ENCODE results near the gene CACNA2D1.

The CACNA2D1 gene

DNA sequence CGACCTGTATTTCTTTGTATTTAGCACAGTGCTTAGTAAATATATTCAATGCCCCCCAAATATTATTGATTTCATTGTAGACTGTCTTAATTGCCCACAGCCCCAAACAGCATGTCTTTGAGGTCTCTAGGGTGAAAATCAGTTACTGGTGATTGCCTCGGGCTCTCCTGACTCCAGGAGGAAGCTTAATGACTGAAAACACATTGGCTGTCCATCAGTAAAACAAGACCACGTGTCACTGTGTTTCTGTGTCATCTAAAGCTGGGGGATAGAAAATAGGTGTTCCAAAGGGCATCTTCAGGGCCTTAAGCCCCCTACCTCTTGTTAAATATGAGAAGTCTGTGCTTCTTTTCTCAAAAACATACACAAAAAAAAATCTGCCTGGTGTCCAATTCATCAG lies 67.9 kb downstream of the CACNA2D1 start:
- TF ChIP-seq, protein P1, sequence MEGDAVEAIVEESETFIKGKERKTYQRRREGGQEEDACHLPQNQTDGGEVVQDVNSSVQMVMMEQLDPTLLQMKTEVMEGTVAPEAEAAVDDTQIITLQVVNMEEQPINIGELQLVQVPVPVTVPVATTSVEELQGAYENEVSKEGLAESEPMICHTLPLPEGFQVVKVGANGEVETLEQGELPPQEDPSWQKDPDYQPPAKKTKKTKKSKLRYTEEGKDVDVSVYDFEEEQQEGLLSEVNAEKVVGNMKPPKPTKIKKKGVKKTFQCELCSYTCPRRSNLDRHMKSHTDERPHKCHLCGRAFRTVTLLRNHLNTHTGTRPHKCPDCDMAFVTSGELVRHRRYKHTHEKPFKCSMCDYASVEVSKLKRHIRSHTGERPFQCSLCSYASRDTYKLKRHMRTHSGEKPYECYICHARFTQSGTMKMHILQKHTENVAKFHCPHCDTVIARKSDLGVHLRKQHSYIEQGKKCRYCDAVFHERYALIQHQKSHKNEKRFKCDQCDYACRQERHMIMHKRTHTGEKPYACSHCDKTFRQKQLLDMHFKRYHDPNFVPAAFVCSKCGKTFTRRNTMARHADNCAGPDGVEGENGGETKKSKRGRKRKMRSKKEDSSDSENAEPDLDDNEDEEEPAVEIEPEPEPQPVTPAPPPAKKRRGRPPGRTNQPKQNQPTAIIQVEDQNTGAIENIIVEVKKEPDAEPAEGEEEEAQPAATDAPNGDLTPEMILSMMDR (IDR thresholded peaks at IDR 0.05; ENCODE audit: low read depth, low read length, missing control alignments): no peak
- no peak overlapping the region for H3K4me3 ChIP-seq (replicated peaks; ENCODE audit: low read depth, low read length)
- no peak for DNase-seq (ENCODE audit: extremely low read depth, low read depth)

DNA sequence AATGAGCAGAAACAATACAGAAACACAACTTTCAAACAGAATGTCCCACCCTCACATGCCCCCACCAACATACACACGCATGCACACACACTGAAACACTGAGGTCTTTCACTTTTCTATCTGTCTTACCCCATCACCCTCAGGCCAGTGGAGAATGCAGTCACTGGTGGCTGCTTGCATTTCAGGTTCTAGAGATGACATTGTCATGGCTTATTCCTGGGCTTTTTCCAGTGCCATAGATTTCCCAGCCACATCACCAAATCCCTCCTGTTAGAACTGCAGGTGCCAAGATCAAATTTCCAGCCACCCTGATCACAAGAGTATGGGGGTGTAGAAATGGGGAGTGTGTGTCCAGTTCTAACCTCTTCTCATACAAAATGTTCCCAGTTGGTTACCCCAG lies 68.4 kb downstream of the CACNA2D1 start:
- TF ChIP-seq, protein P1 (IDR thresholded peaks at IDR 0.05; ENCODE audit: low read depth, low read length, missing control alignments): no peak
- H3K4me3 ChIP-seq (replicated peaks; ENCODE audit: low read depth, low read length): no peak overlapping the region
- DNase-seq (ENCODE audit: extremely low read depth, low read depth): no peak

DNA sequence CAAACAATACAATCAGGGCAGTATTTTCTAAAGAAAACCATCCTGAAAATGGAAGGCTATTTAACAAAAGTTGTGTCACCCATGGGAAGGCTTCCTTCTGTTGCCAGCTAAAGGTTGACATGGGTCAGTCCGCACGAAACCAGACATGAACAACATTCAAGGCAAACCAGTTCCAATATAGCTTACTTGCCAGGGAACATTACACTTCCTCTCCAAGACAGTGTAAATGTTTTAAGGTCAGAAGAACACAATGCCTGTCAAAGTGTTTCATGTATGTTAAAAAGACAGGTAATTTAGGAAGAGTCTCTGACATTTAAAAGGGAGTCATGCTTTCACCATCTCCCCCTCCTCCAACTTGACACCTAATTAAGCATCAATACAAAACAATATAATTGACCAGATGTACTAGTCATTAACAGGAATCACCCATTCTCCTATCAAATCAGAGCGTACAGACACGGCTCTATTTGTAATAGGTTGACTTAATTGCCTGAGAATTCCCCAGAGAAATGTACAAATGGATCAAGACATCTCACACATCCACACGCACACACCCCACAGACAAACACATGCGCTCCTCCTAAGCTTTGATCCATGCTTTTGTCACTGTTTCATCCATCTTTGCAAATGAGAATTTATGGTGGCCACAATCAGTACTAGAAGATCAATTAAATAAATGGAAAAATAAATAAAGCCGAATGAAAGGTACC lies 69.5 kb downstream of the CACNA2D1 start:
- no peak for DNase-seq (ENCODE audit: extremely low read depth, low read depth)
- H3K4me3 ChIP-seq (replicated peaks; ENCODE audit: low read depth, low read length): no peak overlapping the region
- TF ChIP-seq, protein P1 (IDR thresholded peaks at IDR 0.05; ENCODE audit: low read depth, low read length, missing control alignments): no peak

- no peak overlapping the region for H3K4me3 ChIP-seq (replicated peaks; ENCODE audit: low read depth, low read length)
- no peak for DNase-seq (ENCODE audit: extremely low read depth, low read depth)
- TF ChIP-seq, protein P1 (IDR thresholded peaks at IDR 0.05; ENCODE audit: low read depth, low read length, missing control alignments): no peak
These were observed 78.9 kb downstream of the CACNA2D1 start for GRCh38 chr7:82364671-82365070.

- TF ChIP-seq, protein P1 (IDR thresholded peaks at IDR 0.05; ENCODE audit: low read depth, low read length, missing control alignments): no peak
- H3K4me3 ChIP-seq (replicated peaks; ENCODE audit: low read depth, low read length): no peak overlapping the region
- DNase-seq (ENCODE audit: extremely low read depth, low read depth): no peak
These were observed 79.5 kb downstream of the CACNA2D1 start for GRCh38 chr7:82364048-82364447.

DNA sequence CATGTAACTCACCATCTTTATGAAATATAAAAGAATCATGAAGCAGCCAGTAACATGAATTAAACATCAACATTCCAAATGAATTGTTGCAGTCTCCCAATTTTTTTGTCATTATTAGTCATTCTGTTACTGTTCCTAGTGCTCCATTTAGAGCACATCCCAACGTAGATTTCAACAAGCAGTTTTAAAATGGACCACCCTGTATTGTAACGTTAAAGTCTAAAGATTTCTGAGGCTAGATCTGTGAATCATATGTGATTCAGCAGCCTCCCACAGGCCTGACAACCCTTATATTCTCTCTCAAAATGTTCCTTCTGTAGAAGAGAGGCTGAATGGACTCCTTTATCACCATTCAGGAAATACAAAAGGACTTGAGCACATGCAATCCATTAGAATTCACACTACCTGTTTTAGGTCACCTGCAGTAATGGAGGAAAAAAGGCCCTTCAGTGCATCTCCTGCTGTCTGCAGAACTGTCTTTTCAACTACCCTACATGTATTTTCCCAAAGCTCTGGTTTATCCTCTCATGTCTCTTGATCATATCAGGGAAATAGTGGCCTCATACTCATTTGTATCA lies 81.4 kb downstream of the CACNA2D1 start:
- no peak for DNase-seq (ENCODE audit: extremely low read depth, low read depth)
- TF ChIP-seq, protein P1 (IDR thresholded peaks at IDR 0.05; ENCODE audit: low read depth, low read length, missing control alignments): no peak
- H3K4me3 ChIP-seq (replicated peaks; ENCODE audit: low read depth, low read length): no peak overlapping the region
